SK-N-SH (cell line): Measurements from ENCODE around the gene SNX22. TPM values are rescaled to one million over a fixed set of nuclear protein-coding genes. Genes with fewer than 3 reads are reported as not detected.

ENCODE experiments used
- CTCF ChIA-PET: fragments of 300-600, 350-600 bp; formaldehyde crosslinking; extraction: SDS; loops from one replicate; lab custom pipeline; 2021; lab: Yijun Ruan, JAX
- POLR2A ChIA-PET: fragments of 350-600 bp; sonication (Branson Sonifier 250); formaldehyde crosslinking; extraction: SDS; loops from one replicate; lab custom pipeline; 2020; ENCODE audit warnings: antibody characterized with exemption, inconsistent platforms; lab: Yijun Ruan, JAX
- DNase-seq: peaks from one replicate; pipeline ENCODE4 v3.0.0; 2012
- H2AFZ ChIP-seq: fragments of 200-600 bp; sonication (generic); 2 replicates; pipeline ENCODE4 v1.8.1; 2016; ENCODE audit warnings: antibody characterized with exemption, mild to moderate bottlenecking, low read depth
- H3F3A ChIP-seq: fragments of 200-600 bp; sonication (generic); replicated peaks from 2 replicates; pipeline ENCODE3; 2016; ENCODE audit warnings: antibody characterized with exemption, mild to moderate bottlenecking; ENCODE audit not compliant: insufficient read depth
- H3K27ac ChIP-seq, 2 experiments: fragments of 200-500 bp in 1 of 2; fragments of 200-600 bp in 1 of 2; sonication (Bioruptor generic) in 1 of 2; sonication (generic), shearing (Covaris generic) in 1 of 2; 2 replicates each; pipeline versions ENCODE4 v1.5.1 to v1.6.1; 2014 to 2016; ENCODE audit warnings: low read depth in 2 of 2, inconsistent platforms in 1 of 2, low read length in 1 of 2, mild to moderate bottlenecking in 1 of 2, mixed read lengths in 1 of 2
- H3K27me3 ChIP-seq: fragments of 200-600 bp; sonication (generic), shearing (Covaris generic); 2 replicates; pipeline ENCODE4 v1.6.1; 2016; ENCODE audit warnings: mixed run types; ENCODE audit not compliant: insufficient read depth
- H3K36me3 ChIP-seq, 2 experiments: fragments of 200-500 bp in 1 of 2; fragments of 200-600 bp in 1 of 2; sonication (Bioruptor generic) in 1 of 2; sonication (generic) in 1 of 2; replicated peaks in 1 of 2; 2 replicates each; pipeline versions ENCODE3 to v1.5.1; 2014 to 2016; ENCODE audit warnings: low read length in 1 of 2, mild to moderate bottlenecking in 1 of 2; ENCODE audit not compliant: insufficient read depth in 2 of 2, control insufficient read depth in 1 of 2
- H3K4me1 ChIP-seq, 2 experiments: fragments of 200-500 bp in 1 of 2; fragments of 200-600 bp in 1 of 2; sonication (Bioruptor generic) in 1 of 2; sonication (generic), shearing (Covaris generic) in 1 of 2; 2 replicates each; pipeline versions ENCODE4 v1.5.1 to v1.6.1; 2014 to 2016; ENCODE audit warnings: low read depth in 1 of 2, low read length in 1 of 2, mixed run types in 1 of 2; ENCODE audit not compliant: insufficient read depth in 2 of 2, control insufficient read depth in 1 of 2
- H3K4me2 ChIP-seq: fragments of 200-600 bp; sonication (generic), shearing (Covaris generic); 2 replicates; pipeline ENCODE4 v1.6.1; 2017; ENCODE audit warnings: mixed run types
- H3K4me3 ChIP-seq, 2 experiments: fragments of 200-500 bp in 1 of 2; fragments of 200-600 bp in 1 of 2; sonication (Bioruptor generic) in 1 of 2; sonication (generic), shearing (Covaris generic) in 1 of 2; 2 replicates each; pipeline versions ENCODE4 v1.5.1 to v1.8.1; 2014 to 2016; ENCODE audit warnings: low read depth in 2 of 2, inconsistent platforms in 1 of 2, low read length in 1 of 2, mild to moderate bottlenecking in 1 of 2, mixed read lengths in 1 of 2, moderate library complexity in 1 of 2
- H3K79me2 ChIP-seq: fragments of 200-600 bp; sonication (generic); 2 replicates; pipeline ENCODE4 v1.8.1; 2017; ENCODE audit warnings: mild to moderate bottlenecking; ENCODE audit not compliant: insufficient read depth
- H3K9ac ChIP-seq: fragments of 200-600 bp; sonication (generic); 2 replicates; pipeline ENCODE4 v1.6.1; 2017; ENCODE audit warnings: mixed run types
- H3K9me2 ChIP-seq: fragments of 200-600 bp; sonication (generic); 2 replicates; pipeline ENCODE4 v1.6.1; 2017; ENCODE audit warnings: mixed run types
- H3K9me3 ChIP-seq: fragments of 200-600 bp; sonication (generic); 2 replicates; pipeline ENCODE4 v1.6.1; 2017; ENCODE audit warnings: mixed run types, mild to moderate bottlenecking, moderate library complexity
- H4K20me1 ChIP-seq: fragments of 200-600 bp; sonication (generic); 2 replicates; pipeline ENCODE4 v1.6.1; 2017; ENCODE audit warnings: mild to moderate bottlenecking, mixed run types; ENCODE audit not compliant: insufficient read depth
- EP300 ChIP-seq, 2 experiments: IDR thresholded peaks; 2 replicates each; pipeline versions ENCODE4 v1.4.0 to v1.6.1; 2012; ENCODE audit warnings: borderline replicate concordance in 1 of 2, low read depth in 1 of 2, low read length in 1 of 2
- FOXJ3 ChIP-seq: sonication (generic); formaldehyde crosslinking; IDR thresholded peaks from 2 replicates; pipeline ENCODE4 v1.5.1; 2020; ENCODE audit warnings: mild to moderate bottlenecking, missing genetic modification reagents
- GABPA ChIP-seq: IDR thresholded peaks from 2 replicates; pipeline ENCODE4 v1.4.0; 2012; ENCODE audit warnings: low read depth, mild to moderate bottlenecking
- JUND ChIP-seq: IDR thresholded peaks from 2 replicates; pipeline ENCODE4 v1.4.0; 2012
- MAX ChIP-seq: IDR thresholded peaks from 2 replicates; pipeline ENCODE4 v1.4.0; 2012; ENCODE audit warnings: low read depth
- SMC3 ChIP-seq: IDR thresholded peaks from 2 replicates; pipeline ENCODE4 v1.6.1; 2012; ENCODE audit warnings: low read depth, low read length, improper control_type of control experiment
- TAF1 ChIP-seq: IDR thresholded peaks from 2 replicates; pipeline ENCODE4 v1.6.1; 2012; ENCODE audit warnings: low read depth, mild to moderate bottlenecking, low read length, moderate library complexity, borderline replicate concordance
- TCF12 ChIP-seq: IDR thresholded peaks from 2 replicates; pipeline ENCODE4 v1.4.0; 2012
- WGBS: methylation state at CpG from one replicate; pipeline ENCODE4 v1.1.6; 2017; ENCODE audit warnings: low lambda C conversion rate; 5-methylcytosine and 5-hydroxymethylcytosine counted together
- polyA plus RNA-seq, 3 experiments: library from polyadenylated mRNA; depleted of rRNA; stranded (reverse); fragments of >200 nt; gene quantifications; 2 replicates each; pipeline ENCODE4 v1.2.3, GENCODE V29; 2012
- TF ChIP-seq, protein P1 (sequence below): IDR thresholded peaks from 2 replicates; pipeline ENCODE4 v1.6.1; 2012; ENCODE audit warnings: mild to moderate bottlenecking, low read depth, low read length, moderate library complexity
- TF ChIP-seq, protein P2 (sequence below): fragments of 150-350 bp; IDR thresholded peaks from 2 replicates; pipeline ENCODE4 v1.6.1; 2016; ENCODE audit warnings: mild to moderate bottlenecking, low read depth, low read length
- TF ChIP-seq, protein P3 (sequence below): IDR thresholded peaks from 2 replicates; pipeline ENCODE4 v1.4.0; 2012; ENCODE audit warnings: low read depth, borderline replicate concordance
- TF ChIP-seq, protein P4 (sequence below): IDR thresholded peaks from 2 replicates; pipeline ENCODE4; 2012

Gene SNX22
- polyA plus RNA-seq, 1 of the 3 experiments (the other 2 are of a cell fraction) = 0.94 TPM

DNA sequence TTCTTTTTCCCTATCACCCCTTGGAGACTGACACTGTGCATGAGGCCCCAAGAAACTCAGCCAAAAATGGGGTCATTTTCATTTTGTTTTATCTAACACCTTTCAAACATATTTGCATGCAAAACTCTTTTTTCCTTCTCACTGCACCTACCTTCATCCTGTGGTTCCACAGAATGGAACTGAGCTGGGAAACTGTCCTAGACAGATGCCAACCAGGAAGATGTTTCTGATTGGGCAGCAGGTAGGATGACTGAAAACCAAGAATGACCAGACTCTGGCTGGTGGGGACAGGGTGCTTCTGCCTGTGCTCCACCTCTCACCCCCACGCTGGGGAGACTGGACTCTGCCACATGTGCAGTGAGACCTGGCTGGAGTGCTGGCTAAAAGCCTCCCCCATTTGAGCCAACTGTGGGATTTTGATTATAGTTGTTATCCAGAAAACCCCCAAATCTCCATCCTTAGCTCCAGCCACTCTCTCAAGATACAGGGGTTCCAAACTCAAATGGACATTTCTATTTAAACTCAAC, 6.1 kb downstream of the SNX22 start:
- H3K4me1 ChIP-seq = peaks cover 14 to 28% of the 10 kb centered on the region in 2 experiments; a peak in 3 of 4 replicates
- H3K79me2 ChIP-seq = peaks cover 33% of the 10 kb centered on the region
- ChIA-PET CTCF (interaction anchor here (0.9 to 1.0 kb wide), 2 partner anchors 20 to 524 kb away, joined by 3 to 4 read pairs; no protein-coding TSS in a partner anchor), POLR2A (no interaction called here)
- DNase-seq = no peak
- H4K20me1 ChIP-seq = peaks cover 54% of the 10 kb centered on the region
- 100% methylated on average over 1 of the region's 1 CpG for WGBS
- TF ChIP-seq MAX (no peak), EP300 (IDR thresholded peaks at IDR 0.05; ENCODE audit: borderline replicate concordance in 1 of 2, low read depth in 1 of 2, low read length in 1 of 2) (no peak), GABPA (no peak), SMC3 (no peak), TCF12 (no peak), TAF1 (no peak), FOXJ3 (no peak), JUND (no peak)
- TF ChIP-seq, protein P1, sequence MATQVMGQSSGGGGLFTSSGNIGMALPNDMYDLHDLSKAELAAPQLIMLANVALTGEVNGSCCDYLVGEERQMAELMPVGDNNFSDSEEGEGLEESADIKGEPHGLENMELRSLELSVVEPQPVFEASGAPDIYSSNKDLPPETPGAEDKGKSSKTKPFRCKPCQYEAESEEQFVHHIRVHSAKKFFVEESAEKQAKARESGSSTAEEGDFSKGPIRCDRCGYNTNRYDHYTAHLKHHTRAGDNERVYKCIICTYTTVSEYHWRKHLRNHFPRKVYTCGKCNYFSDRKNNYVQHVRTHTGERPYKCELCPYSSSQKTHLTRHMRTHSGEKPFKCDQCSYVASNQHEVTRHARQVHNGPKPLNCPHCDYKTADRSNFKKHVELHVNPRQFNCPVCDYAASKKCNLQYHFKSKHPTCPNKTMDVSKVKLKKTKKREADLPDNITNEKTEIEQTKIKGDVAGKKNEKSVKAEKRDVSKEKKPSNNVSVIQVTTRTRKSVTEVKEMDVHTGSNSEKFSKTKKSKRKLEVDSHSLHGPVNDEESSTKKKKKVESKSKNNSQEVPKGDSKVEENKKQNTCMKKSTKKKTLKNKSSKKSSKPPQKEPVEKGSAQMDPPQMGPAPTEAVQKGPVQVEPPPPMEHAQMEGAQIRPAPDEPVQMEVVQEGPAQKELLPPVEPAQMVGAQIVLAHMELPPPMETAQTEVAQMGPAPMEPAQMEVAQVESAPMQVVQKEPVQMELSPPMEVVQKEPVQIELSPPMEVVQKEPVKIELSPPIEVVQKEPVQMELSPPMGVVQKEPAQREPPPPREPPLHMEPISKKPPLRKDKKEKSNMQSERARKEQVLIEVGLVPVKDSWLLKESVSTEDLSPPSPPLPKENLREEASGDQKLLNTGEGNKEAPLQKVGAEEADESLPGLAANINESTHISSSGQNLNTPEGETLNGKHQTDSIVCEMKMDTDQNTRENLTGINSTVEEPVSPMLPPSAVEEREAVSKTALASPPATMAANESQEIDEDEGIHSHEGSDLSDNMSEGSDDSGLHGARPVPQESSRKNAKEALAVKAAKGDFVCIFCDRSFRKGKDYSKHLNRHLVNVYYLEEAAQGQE = no peak
- TF ChIP-seq, protein P2, sequence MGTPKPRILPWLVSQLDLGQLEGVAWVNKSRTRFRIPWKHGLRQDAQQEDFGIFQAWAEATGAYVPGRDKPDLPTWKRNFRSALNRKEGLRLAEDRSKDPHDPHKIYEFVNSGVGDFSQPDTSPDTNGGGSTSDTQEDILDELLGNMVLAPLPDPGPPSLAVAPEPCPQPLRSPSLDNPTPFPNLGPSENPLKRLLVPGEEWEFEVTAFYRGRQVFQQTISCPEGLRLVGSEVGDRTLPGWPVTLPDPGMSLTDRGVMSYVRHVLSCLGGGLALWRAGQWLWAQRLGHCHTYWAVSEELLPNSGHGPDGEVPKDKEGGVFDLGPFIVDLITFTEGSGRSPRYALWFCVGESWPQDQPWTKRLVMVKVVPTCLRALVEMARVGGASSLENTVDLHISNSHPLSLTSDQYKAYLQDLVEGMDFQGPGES = no peak
- TF ChIP-seq, protein P3, sequence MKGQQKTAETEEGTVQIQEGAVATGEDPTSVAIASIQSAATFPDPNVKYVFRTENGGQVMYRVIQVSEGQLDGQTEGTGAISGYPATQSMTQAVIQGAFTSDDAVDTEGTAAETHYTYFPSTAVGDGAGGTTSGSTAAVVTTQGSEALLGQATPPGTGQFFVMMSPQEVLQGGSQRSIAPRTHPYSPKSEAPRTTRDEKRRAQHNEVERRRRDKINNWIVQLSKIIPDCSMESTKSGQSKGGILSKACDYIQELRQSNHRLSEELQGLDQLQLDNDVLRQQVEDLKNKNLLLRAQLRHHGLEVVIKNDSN = no peak
- TF ChIP-seq, protein P4, sequence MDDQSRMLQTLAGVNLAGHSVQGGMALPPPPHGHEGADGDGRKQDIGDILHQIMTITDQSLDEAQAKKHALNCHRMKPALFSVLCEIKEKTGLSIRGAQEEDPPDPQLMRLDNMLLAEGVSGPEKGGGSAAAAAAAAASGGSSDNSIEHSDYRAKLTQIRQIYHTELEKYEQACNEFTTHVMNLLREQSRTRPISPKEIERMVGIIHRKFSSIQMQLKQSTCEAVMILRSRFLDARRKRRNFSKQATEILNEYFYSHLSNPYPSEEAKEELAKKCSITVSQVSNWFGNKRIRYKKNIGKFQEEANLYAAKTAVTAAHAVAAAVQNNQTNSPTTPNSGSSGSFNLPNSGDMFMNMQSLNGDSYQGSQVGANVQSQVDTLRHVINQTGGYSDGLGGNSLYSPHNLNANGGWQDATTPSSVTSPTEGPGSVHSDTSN = no peak
- H3K9me3 ChIP-seq = no peaks in the 10 kb centered on the region
- no peaks in the 10 kb centered on the region for H3K27me3 ChIP-seq
- no peak overlapping the region for H3K4me2 ChIP-seq
- H3K4me3 ChIP-seq = no peak overlapping the region
- 0 out of 4 replicates have a peak overlapping the region, but pooled peaks of 1 of the 2 experiments have one; percentile 21 for H3K27ac ChIP-seq
- H3K36me3 ChIP-seq = peaks cover 57 to 58% of the 10 kb centered on the region in 2 experiments
- no peaks in the 10 kb centered on the region for H3K9me2 ChIP-seq
- no peak overlapping the region for H2AFZ ChIP-seq
- no peak overlapping the region for H3K9ac ChIP-seq
- H3F3A ChIP-seq = peaks cover 57% of the 10 kb centered on the region
